A673 (cell line): ENCODE results near the gene PDLIM5. TPM values are rescaled to one million over a fixed set of nuclear protein-coding genes. Genes with fewer than 3 reads are reported as not detected.

Source experiments
- BruUV-seq: library from RNA; stranded (reverse); fragments of 400-500 nt; replicated peaks from 2 replicates; lab custom pipeline; 2021; lab: Mats Ljungman, UMichigan
- CTCF ChIA-PET: fragments of 300-600 bp; sonication (Branson Sonifier 250); formaldehyde crosslinking; loops from one replicate; lab custom pipeline; 2022; ENCODE audit warnings: antibody characterized with exemption; lab: Charles Lee
- POLR2A ChIA-PET: fragments of 300-600 bp; sonication (Branson Sonifier 250); formaldehyde crosslinking; loops from one replicate; lab custom pipeline; 2022; ENCODE audit warnings: antibody characterized with exemption; ENCODE audit not compliant: low non-redundant PET; lab: Charles Lee
- DNase-seq: peaks from one replicate; pipeline ENCODE4 v3.0.0-alpha.2; 2015; ENCODE audit warnings: low spot score
- H3K27ac ChIP-seq: fragments of 200-600 bp; sonication (generic); 2 replicates; pipeline ENCODE4 v1.5.1; 2016; ENCODE audit warnings: mixed run types, low read depth, mild to moderate bottlenecking, mixed read lengths, antibody characterized with exemption, low read length; ENCODE audit not compliant: poor library complexity, severe bottlenecking
- H3K27me3 ChIP-seq: fragments of 200-600 bp; sonication (generic); replicated peaks from 2 replicates; pipeline ENCODE4 v1.6.1; 2017; ENCODE audit warnings: mixed run types, low read depth, mild to moderate bottlenecking, mixed read lengths, antibody characterized with exemption, low read length; ENCODE audit not compliant: insufficient read depth, poor library complexity
- H3K36me3 ChIP-seq: fragments of 200-600 bp; sonication (generic); 2 replicates; pipeline ENCODE4 v1.6.1; 2016; ENCODE audit warnings: mixed run types, mild to moderate bottlenecking, mixed read lengths, antibody characterized with exemption, low read length; ENCODE audit not compliant: insufficient read depth, poor library complexity, severe bottlenecking
- H3K4me1 ChIP-seq: fragments of 200-600 bp; sonication (generic); 2 replicates; pipeline ENCODE4 v1.6.1; 2017; ENCODE audit warnings: mixed run types, mild to moderate bottlenecking, mixed read lengths, antibody characterized with exemption, low read length; ENCODE audit not compliant: insufficient read depth, poor library complexity, severe bottlenecking
- H3K4me3 ChIP-seq: fragments of 200-600 bp; sonication (generic); 2 replicates; pipeline ENCODE4 v1.5.1; 2016; ENCODE audit warnings: low read depth, mixed run types, mild to moderate bottlenecking, mixed read lengths, low read length; ENCODE audit not compliant: poor library complexity, severe bottlenecking
- H3K9me3 ChIP-seq: fragments of 200-600 bp; sonication (generic); 2 replicates; pipeline ENCODE4 v1.6.1; 2016; ENCODE audit warnings: mixed run types, low read depth, mild to moderate bottlenecking, mixed read lengths, antibody characterized with exemption, low read length; ENCODE audit not compliant: poor library complexity, severe bottlenecking
- EZH2 ChIP-seq: fragments of 200-600 bp; sonication (generic); IDR thresholded peaks from 2 replicates; pipeline ENCODE4 v1.6.1; 2017; ENCODE audit warnings: borderline replicate concordance, low read depth, mild to moderate bottlenecking, mixed read lengths, antibody characterized with exemption, low read length; ENCODE audit not compliant: poor library complexity, severe bottlenecking
- intact Hi-C: fragments of 100-400 bp; cut with micrococcal nuclease; formaldehyde crosslinking; loops from one replicate; pipeline ENCODE4 v1.10.0; 2022; ENCODE audit not compliant: unreplicated experiment
- total RNA-seq: library from RNA; stranded (reverse); gene quantifications from 2 replicates; pipeline ENCODE4 v1.2.3, GENCODE V29; 2021
- TF ChIP-seq, protein P1 (sequence below): fragments of 300-800, 200-600 bp; sonication (generic); conservative IDR thresholded peaks from 2 replicates; pipeline ENCODE4 v1.5.1; 2017; ENCODE audit warnings: low read depth, mild to moderate bottlenecking, antibody characterized with exemption, low read length, moderate library complexity, mixed read lengths

The PDLIM5 gene
- total RNA-seq, 1 experiment from 2014 or later = 174 TPM

- no peak for DNase-seq
- POLR2A ChIA-PET = no interaction called here
- Histone ChIP-seq H3K4me1 (peaks cover 48% of the 10 kb centered on the region), H3K27ac (no peak overlapping the region), H3K9me3 (no peaks in the 10 kb centered on the region), H3K36me3 (peaks cover 10% of the 10 kb centered on the region), H3K27me3 (no peaks in the 10 kb centered on the region), H3K4me3 (no peak overlapping the region)
- intact Hi-C loops = no loop called here
- no TSS peak for BruUV-seq
- no peak for TF ChIP-seq EZH2
- TF ChIP-seq, protein P1, sequence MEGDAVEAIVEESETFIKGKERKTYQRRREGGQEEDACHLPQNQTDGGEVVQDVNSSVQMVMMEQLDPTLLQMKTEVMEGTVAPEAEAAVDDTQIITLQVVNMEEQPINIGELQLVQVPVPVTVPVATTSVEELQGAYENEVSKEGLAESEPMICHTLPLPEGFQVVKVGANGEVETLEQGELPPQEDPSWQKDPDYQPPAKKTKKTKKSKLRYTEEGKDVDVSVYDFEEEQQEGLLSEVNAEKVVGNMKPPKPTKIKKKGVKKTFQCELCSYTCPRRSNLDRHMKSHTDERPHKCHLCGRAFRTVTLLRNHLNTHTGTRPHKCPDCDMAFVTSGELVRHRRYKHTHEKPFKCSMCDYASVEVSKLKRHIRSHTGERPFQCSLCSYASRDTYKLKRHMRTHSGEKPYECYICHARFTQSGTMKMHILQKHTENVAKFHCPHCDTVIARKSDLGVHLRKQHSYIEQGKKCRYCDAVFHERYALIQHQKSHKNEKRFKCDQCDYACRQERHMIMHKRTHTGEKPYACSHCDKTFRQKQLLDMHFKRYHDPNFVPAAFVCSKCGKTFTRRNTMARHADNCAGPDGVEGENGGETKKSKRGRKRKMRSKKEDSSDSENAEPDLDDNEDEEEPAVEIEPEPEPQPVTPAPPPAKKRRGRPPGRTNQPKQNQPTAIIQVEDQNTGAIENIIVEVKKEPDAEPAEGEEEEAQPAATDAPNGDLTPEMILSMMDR = no peak
- CTCF ChIA-PET = no interaction called here
Measured at GRCh38 chr4:94574050-94574449, 122.3 kb downstream of the PDLIM5 start.

- H3K27ac ChIP-seq = peak overlapping the region; percentile 30
- no peak for TF ChIP-seq EZH2
- TF ChIP-seq, protein P1 = no peak
- H3K4me3 ChIP-seq = no peak overlapping the region
- peaks cover 10% of the 10 kb centered on the region for H3K36me3 ChIP-seq
- H3K9me3 ChIP-seq = no peaks in the 10 kb centered on the region
- no peaks in the 10 kb centered on the region for H3K27me3 ChIP-seq
- DNase-seq = no peak
- CTCF ChIA-PET = no interaction called here
- peaks cover 54% of the 10 kb centered on the region for H3K4me1 ChIP-seq
- POLR2A ChIA-PET = no interaction called here
- intact Hi-C loops = loop anchor here (5.0 kb wide), 1 partner anchor 122 kb away; the partner anchor contains the start of gene PDLIM5
- BruUV-seq = no TSS peak
Measured at GRCh38 chr4:94574616-94575015, 122.9 kb downstream of the PDLIM5 start.

GRCh38 chr4:94575652-94576051 lies 123.9 kb downstream of the PDLIM5 start:
- Histone ChIP-seq H3K4me3 (no peak overlapping the region), H3K4me1 (peaks cover 57% of the 10 kb centered on the region), H3K27ac (peak overlapping the region; percentile 77), H3K36me3 (peaks cover 10% of the 10 kb centered on the region), H3K27me3 (no peaks in the 10 kb centered on the region), H3K9me3 (no peaks in the 10 kb centered on the region)
- TF ChIP-seq, protein P1 = no peak
- TF ChIP-seq EZH2 = no peak
- intact Hi-C loops = loop anchor here (5.0 kb wide), 1 partner anchor 123 kb away; the partner anchor contains the start of gene PDLIM5
- DNase-seq = no peak
- ChIA-PET POLR2A (no interaction called here), CTCF (no interaction called here)
- no TSS peak for BruUV-seq
